Breast epithelium (tissue), 4 donors: ENCODE measurements around the gene KCNQ5. TPM values are rescaled to one million over a fixed set of nuclear protein-coding genes. Genes with fewer than 3 reads are reported as not detected.
"Not testable (repeated sequence)": the region's sequence is repeated elsewhere in the genome, so short reads cannot be mapped to it uniquely, and the experiment has no call there.

Experiments used
- DNase-seq, 2 donors: peaks; one replicate each; pipeline ENCODE4 v3.0.0-alpha.2; 2019; ENCODE audit warnings: low spot score in 2 of 2
- H3K27ac ChIP-seq, 2 donors: fragments of 200-600 bp; sonication (generic) in 1 of 2; one replicate each; pipeline ENCODE4 v1.5.1; 2016 to 2019; ENCODE audit warnings: mild to moderate bottlenecking in 1 of 2
- H3K27me3 ChIP-seq, 2 donors: fragments of 200-600 bp; sonication (generic) in 1 of 2; one replicate each; pipeline versions ENCODE4 v1.5.1 to v1.6.0; 2017 to 2019; ENCODE audit warnings: control low read depth in 1 of 2, mild to moderate bottlenecking in 1 of 2
- H3K36me3 ChIP-seq: fragments of 200-600 bp; one replicate; pipeline ENCODE4 v1.5.1; 2019
- H3K4me1 ChIP-seq, 2 donors: fragments of 200-600 bp; sonication (generic); one replicate each; pipeline ENCODE4 v1.5.1; 2016 to 2019; ENCODE audit warnings: control low read depth in 1 of 2
- H3K4me3 ChIP-seq, 3 donors: fragments of 200-600 bp; sonication (generic); 1 replicate in 2 of 3; 2 replicates in 1 of 3; pipeline ENCODE4 v1.5.1; 2016 to 2019; ENCODE audit warnings: mild to moderate bottlenecking in 3 of 3, moderate library complexity in 2 of 3
- H3K9me3 ChIP-seq, 2 donors: fragments of 200-600 bp; sonication (generic) in 1 of 2; one replicate each; pipeline ENCODE4 v1.5.1; 2016 to 2019; ENCODE audit warnings: control low read depth in 1 of 2
- POLR2A ChIP-seq: fragments of 450-650 bp; IDR thresholded peaks from one replicate; pipeline ENCODE4 v1.6.1; 2016; ENCODE audit warnings: antibody characterized with exemption, mild to moderate bottlenecking, moderate library complexity
- POLR2AphosphoS5 ChIP-seq, 3 donors: sonication (generic); formaldehyde crosslinking; IDR thresholded peaks; one replicate each; pipeline ENCODE4 v1.6.1; 2017; ENCODE audit warnings: antibody characterized with exemption in 3 of 3
- intact Hi-C: fragments of 100-400 bp; cut with DNase I; formaldehyde crosslinking; loops from one replicate; pipeline ENCODE4 v1.15.1; 2023; ENCODE audit warnings: low total_unique reads
- total RNA-seq, 3 donors: library from RNA; depleted of rRNA; stranded (reverse); fragments of >200 nt; gene quantifications; one replicate each; pipeline ENCODE4 v1.1.0, GENCODE V29; 2016
- TF ChIP-seq, protein P1 (sequence below), 3 donors: fragments of 450-650 bp; IDR thresholded peaks; one replicate each; pipeline ENCODE4 v1.5.1; 2016 to 2017; ENCODE audit warnings: antibody characterized with exemption in 3 of 3, mild to moderate bottlenecking in 3 of 3, moderate library complexity in 3 of 3

KCNQ5 gene
- total RNA-seq, 3 donors from 2014 or later = 0.16 to 1.0 (median 0.33) TPM

DNA sequence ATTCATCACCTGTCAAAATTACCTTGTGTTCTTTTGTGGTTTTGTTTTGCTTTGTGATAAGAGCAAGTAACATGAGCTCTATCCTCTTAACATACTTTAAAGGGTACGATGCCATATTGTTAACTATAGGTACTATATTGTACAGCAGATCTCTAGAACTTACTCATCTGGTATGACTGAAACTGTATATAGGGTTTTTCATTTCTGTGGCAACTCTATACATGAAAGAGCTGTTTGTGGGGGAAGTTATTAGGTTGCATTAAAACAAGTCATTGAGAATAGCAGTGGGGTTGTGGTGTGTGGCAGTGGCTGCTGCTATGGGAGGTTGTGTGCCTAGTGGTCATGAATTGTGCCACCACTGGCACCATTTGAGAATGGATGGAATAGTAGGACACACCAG lies 268.4 kb downstream of the KCNQ5 start:
- intact Hi-C loops = no loop called here
- no peak overlapping the region for H3K4me3 ChIP-seq
- H3K4me1 ChIP-seq = no peaks in the 10 kb centered on the region
- H3K27ac ChIP-seq = no peak overlapping the region
- no peak for DNase-seq
- no peaks in the 10 kb centered on the region for H3K36me3 ChIP-seq
- TF ChIP-seq POLR2AphosphoS5 (IDR thresholded peaks at IDR 0.05) = no peak
- TF ChIP-seq, protein P1, sequence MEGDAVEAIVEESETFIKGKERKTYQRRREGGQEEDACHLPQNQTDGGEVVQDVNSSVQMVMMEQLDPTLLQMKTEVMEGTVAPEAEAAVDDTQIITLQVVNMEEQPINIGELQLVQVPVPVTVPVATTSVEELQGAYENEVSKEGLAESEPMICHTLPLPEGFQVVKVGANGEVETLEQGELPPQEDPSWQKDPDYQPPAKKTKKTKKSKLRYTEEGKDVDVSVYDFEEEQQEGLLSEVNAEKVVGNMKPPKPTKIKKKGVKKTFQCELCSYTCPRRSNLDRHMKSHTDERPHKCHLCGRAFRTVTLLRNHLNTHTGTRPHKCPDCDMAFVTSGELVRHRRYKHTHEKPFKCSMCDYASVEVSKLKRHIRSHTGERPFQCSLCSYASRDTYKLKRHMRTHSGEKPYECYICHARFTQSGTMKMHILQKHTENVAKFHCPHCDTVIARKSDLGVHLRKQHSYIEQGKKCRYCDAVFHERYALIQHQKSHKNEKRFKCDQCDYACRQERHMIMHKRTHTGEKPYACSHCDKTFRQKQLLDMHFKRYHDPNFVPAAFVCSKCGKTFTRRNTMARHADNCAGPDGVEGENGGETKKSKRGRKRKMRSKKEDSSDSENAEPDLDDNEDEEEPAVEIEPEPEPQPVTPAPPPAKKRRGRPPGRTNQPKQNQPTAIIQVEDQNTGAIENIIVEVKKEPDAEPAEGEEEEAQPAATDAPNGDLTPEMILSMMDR (IDR thresholded peaks at IDR 0.05) = no peak
- no peak for TF ChIP-seq POLR2A
- H3K27me3 ChIP-seq = no peaks in the 10 kb centered on the region
- no peaks in the 10 kb centered on the region for H3K9me3 ChIP-seq

DNA sequence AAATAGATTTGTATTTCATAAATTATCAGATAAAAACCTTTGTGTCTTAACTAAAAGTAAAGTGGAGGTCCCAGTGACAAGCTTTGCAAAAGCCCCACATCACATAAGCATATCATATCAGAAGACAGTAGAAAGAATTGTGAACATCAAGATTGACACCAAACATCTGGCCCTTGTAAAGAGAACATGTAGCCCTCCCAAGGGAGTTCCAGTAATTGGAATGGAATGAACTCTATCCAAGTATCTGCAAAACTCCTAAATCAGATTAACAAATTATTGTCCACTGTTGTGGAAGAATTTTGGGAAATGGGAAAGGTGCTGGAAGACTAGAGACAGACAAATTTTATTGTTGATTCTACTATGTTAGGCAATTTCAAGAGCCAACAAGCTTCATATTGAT lies 268.8 kb downstream of the KCNQ5 start:
- no peak for DNase-seq
- no peaks in the 10 kb centered on the region for H3K9me3 ChIP-seq
- H3K4me1 ChIP-seq = no peaks in the 10 kb centered on the region
- intact Hi-C loops = no loop called here
- TF ChIP-seq, protein P1 (IDR thresholded peaks at IDR 0.05) = no peak
- H3K4me3 ChIP-seq = no peak overlapping the region
- no peaks in the 10 kb centered on the region for H3K36me3 ChIP-seq
- H3K27ac ChIP-seq = no peak overlapping the region
- no peaks in the 10 kb centered on the region for H3K27me3 ChIP-seq

DNA sequence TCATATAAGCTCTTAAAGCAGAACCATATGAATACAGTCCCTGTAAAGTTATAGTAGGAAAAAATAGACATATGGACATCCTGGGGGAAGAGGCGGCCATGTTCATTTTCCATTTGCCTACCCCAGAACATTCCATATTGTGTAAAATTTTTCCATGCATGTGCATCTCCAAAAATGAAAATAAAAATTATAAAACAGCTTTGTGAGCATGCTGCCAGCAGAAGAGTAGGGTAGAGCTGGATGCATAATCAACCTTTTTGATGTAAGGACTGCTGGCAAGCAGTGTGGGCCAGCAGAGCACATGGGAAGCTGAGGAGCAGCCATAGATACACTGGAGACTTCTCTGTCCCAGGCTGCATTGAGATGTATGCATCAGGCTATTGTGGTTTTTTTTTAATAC lies 271.0 kb downstream of the KCNQ5 start:
- Histone ChIP-seq H3K27ac (no peak overlapping the region), H3K9me3 (no peaks in the 10 kb centered on the region), H3K27me3 (no peaks in the 10 kb centered on the region), H3K4me3 (no peak overlapping the region), H3K4me1 (no peaks in the 10 kb centered on the region), H3K36me3 (no peaks in the 10 kb centered on the region)
- intact Hi-C loops = no loop called here
- DNase-seq = no peak
- TF ChIP-seq, protein P1 (IDR thresholded peaks at IDR 0.05) = no peak
- TF ChIP-seq POLR2AphosphoS5 (IDR thresholded peaks at IDR 0.05) (no peak), POLR2A (no peak)

DNA sequence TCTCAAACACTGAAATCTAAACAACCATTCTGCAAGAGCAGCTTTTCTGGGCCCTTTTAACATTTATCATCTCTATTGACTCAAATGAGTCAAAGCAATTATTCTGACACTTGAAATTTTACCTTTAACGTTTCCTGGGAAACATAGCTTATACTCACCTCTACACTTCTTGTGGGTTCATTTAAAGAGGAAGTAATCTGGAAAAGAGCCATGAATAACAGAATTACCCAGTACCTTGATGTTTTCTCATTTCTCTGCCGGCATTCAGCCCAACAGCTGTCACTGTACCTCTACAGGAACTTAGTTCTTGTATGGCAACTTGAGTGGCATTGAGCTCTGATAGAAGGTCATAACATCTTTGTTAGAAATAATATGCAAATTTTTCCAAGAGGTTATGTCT lies 272.2 kb downstream of the KCNQ5 start:
- H3K27me3 ChIP-seq = no peaks in the 10 kb centered on the region
- no peak for TF ChIP-seq POLR2A
- TF ChIP-seq, protein P1 (IDR thresholded peaks at IDR 0.05) = no peak
- TF ChIP-seq POLR2AphosphoS5 (IDR thresholded peaks at IDR 0.05) = no peak
- no peaks in the 10 kb centered on the region for H3K9me3 ChIP-seq
- intact Hi-C loops = no loop called here
- no peak for DNase-seq
- no peaks in the 10 kb centered on the region for H3K36me3 ChIP-seq
- H3K4me1 ChIP-seq = no peaks in the 10 kb centered on the region
- no peak overlapping the region for H3K27ac ChIP-seq
- H3K4me3 ChIP-seq = no peak overlapping the region

DNA sequence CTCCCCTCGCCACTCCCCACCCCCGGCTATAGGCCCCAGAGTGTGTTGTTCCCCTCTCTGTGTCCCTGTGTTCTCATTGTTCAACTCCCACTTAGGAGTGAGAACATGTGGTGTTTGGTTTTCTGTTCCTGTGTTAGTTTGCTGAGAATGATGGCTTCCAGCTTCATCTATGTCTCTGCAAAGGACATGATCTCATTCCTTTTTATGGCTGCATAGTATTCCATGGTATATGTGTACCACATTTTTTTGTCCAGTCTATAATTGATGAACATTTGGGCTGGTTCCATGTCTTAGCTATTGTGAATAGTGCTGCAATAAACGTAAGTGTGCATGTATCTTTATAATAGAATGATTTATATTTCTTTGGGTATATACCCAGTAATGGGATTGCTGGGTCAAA lies 276.4 kb downstream of the KCNQ5 start:
- DNase-seq, H3K9me3 ChIP-seq, H3K4me1 ChIP-seq, H3K36me3 ChIP-seq, H3K4me3 ChIP-seq, H3K27ac ChIP-seq, H3K27me3 ChIP-seq, intact Hi-C loops: not testable (repeated sequence)
